Sigmoid colon (tissue), 7 donors: ENCODE measurements around the gene SPATA3. TPM values are rescaled to one million over a fixed set of nuclear protein-coding genes. Genes with fewer than 3 reads are reported as not detected.
"Not testable (repeated sequence)": the region's sequence is repeated elsewhere in the genome, so short reads cannot be mapped to it uniquely, and the experiment has no call there.

Experiments
- DNase-seq: peaks from one replicate; pipeline ENCODE4 v3.0.0-alpha.2; 2019
- H3K27ac ChIP-seq, 4 donors: fragments of 200-600 bp; sonication (generic); one replicate each; pipeline ENCODE4 v1.5.1; 2016 to 2019; ENCODE audit warnings: mild to moderate bottlenecking in 1 of 4
- H3K27me3 ChIP-seq, 3 donors: fragments of 200-600 bp; sonication (generic); one replicate each; pipeline ENCODE4 v1.5.1; 2019; ENCODE audit warnings: mild to moderate bottlenecking in 1 of 3
- H3K36me3 ChIP-seq, 4 donors: fragments of 200-600 bp; sonication (generic); one replicate each; pipeline ENCODE4 v1.5.1; 2016 to 2019
- H3K4me1 ChIP-seq, 4 donors: fragments of 200-600 bp; sonication (generic); one replicate each; pipeline ENCODE4 v1.5.1; 2017 to 2019
- H3K4me3 ChIP-seq, 4 donors: fragments of 200-600 bp; sonication (generic); one replicate each; pipeline ENCODE4 v1.5.1; 2017 to 2019; ENCODE audit warnings: mild to moderate bottlenecking in 2 of 4, moderate library complexity in 1 of 4
- H3K9me3 ChIP-seq, 4 donors: fragments of 200-600 bp in 3 of 4; sonication (generic) in 3 of 4; one replicate each; pipeline versions ENCODE4 v1.5.1 to v1.6.1; 2013 to 2019
- CTCF ChIP-seq, 4 experiments: fragments of 450-650 bp in 3 of 4; fragments of 200-600 bp in 1 of 4; IDR thresholded peaks; one replicate each; pipeline ENCODE4 v1.5.1; 2016 to 2019; ENCODE audit warnings: antibody characterized with exemption in 4 of 4, mild to moderate bottlenecking in 3 of 4, moderate library complexity in 2 of 4
- EP300 ChIP-seq, 4 donors: sonication (generic); formaldehyde crosslinking; IDR thresholded peaks; one replicate each; pipeline ENCODE4 v1.6.1; 2017; ENCODE audit warnings: antibody characterized with exemption in 4 of 4
- POLR2A ChIP-seq, 2 donors: fragments of 450-650 bp; IDR thresholded peaks; one replicate each; pipeline ENCODE4 v1.6.1; 2016; ENCODE audit warnings: antibody characterized with exemption in 2 of 2, mild to moderate bottlenecking in 2 of 2, moderate library complexity in 2 of 2
- POLR2AphosphoS5 ChIP-seq, 4 donors: sonication (generic); formaldehyde crosslinking; IDR thresholded peaks; one replicate each; pipeline ENCODE4 v1.6.1; 2017; ENCODE audit warnings: antibody characterized with exemption in 4 of 4
- WGBS, 2 donors: extraction: QIAGEN DNeasy Blood & Tissue Kit; methylation state at CpG; one replicate each; pipeline ENCODE4 v1.1.7; 2013; 5-methylcytosine and 5-hydroxymethylcytosine counted together
- intact Hi-C: fragments of 100-400 bp; cut with DNase I; formaldehyde crosslinking; loops from one replicate; pipeline ENCODE4 v1.15.1; 2023
- polyA plus RNA-seq, 3 donors: library from polyadenylated mRNA; stranded (reverse); fragments of 200-250 nt; gene quantifications; one replicate each; pipeline ENCODE4 v1.2.3, GENCODE V29; 2013
- total RNA-seq, 4 donors: library from RNA; depleted of rRNA; stranded (reverse); fragments of >200 nt; gene quantifications; one replicate each; pipeline ENCODE4 v1.1.0, GENCODE V29; 2016
- donor health status: healthy with polysubstance abuse.
- donor health status: Bipolar disorder and iron deficiency.
- donor health status: healthy.

Gene SPATA3
- total and polyA plus RNA-seq, 7 donors, result not detected

GRCh38 chr2:230967113-230967512 is 28.8 kb upstream of the SPATA3 start:
- TF ChIP-seq POLR2A (IDR thresholded peaks at IDR 0.05) (no peak), POLR2AphosphoS5 (IDR thresholded peaks at IDR 0.05) (no peak), EP300 (IDR thresholded peaks at IDR 0.05) (no peak), CTCF (IDR thresholded peaks at IDR 0.05) (no peak)
- Histone ChIP-seq H3K4me1 (no peaks in the 10 kb centered on the region), H3K4me3 (no peak overlapping the region), H3K27ac (no peak overlapping the region), H3K9me3 (no peaks in the 10 kb centered on the region), H3K27me3 (no peaks in the 10 kb centered on the region), H3K36me3 (no peaks in the 10 kb centered on the region)
- WGBS, 2 donors, result 90 to 93% methylated on average over 3 of the region's 3 CpGs
- intact Hi-C loops, result no loop called here
- no peak for DNase-seq

- H3K27me3 ChIP-seq, H3K4me1 ChIP-seq, H3K27ac ChIP-seq, H3K4me3 ChIP-seq, H3K9me3 ChIP-seq, intact Hi-C loops, DNase-seq, H3K36me3 ChIP-seq: not testable (repeated sequence)
- WGBS, 2 donors, result 61 to 88% methylated on average over 6 of the region's 6 CpGs
These were observed 27.6 kb upstream of the SPATA3 start for GRCh38 chr2:230968314-230968713.

- intact Hi-C loops, result no loop called here
- Histone ChIP-seq H3K36me3 (no peaks in the 10 kb centered on the region), H3K27me3 (no peaks in the 10 kb centered on the region), H3K4me3 (no peak overlapping the region), H3K27ac (no peak overlapping the region), H3K4me1 (no peaks in the 10 kb centered on the region), H3K9me3 (no peaks in the 10 kb centered on the region)
- no peak for TF ChIP-seq CTCF (IDR thresholded peaks at IDR 0.05)
- no peak for TF ChIP-seq POLR2A (IDR thresholded peaks at IDR 0.05)
- TF ChIP-seq EP300 (IDR thresholded peaks at IDR 0.05), result no peak
- TF ChIP-seq POLR2AphosphoS5 (IDR thresholded peaks at IDR 0.05), result no peak
- DNase-seq, result peak; percentile 11
- WGBS, 2 donors, result 83% methylated on average over 16 of the region's 16 CpGs
These were observed 26.8 kb upstream of the SPATA3 start for GRCh38 chr2:230968921-230969658.

- TF ChIP-seq EP300 (IDR thresholded peaks at IDR 0.05) (no peak), POLR2AphosphoS5 (IDR thresholded peaks at IDR 0.05) (no peak), CTCF (IDR thresholded peaks at IDR 0.05) (no peak), POLR2A (IDR thresholded peaks at IDR 0.05) (no peak)
- Histone ChIP-seq H3K36me3 (no peaks in the 10 kb centered on the region), H3K27me3 (no peaks in the 10 kb centered on the region), H3K9me3 (no peaks in the 10 kb centered on the region), H3K4me1 (no peaks in the 10 kb centered on the region), H3K4me3 (no peak overlapping the region), H3K27ac (no peak overlapping the region)
- intact Hi-C loops, result no loop called here
- 71 to 79% methylated on average over 2 of the region's 2 CpGs for WGBS, 2 donors
- DNase-seq, result peak; percentile 8
These were observed 26.3 kb upstream of the SPATA3 start for GRCh38 chr2:230969659-230970015.

- Histone ChIP-seq H3K36me3 (no peaks in the 10 kb centered on the region), H3K4me1 (no peaks in the 10 kb centered on the region), H3K4me3 (no peak overlapping the region), H3K9me3 (no peaks in the 10 kb centered on the region), H3K27ac (no peak overlapping the region), H3K27me3 (no peaks in the 10 kb centered on the region)
- peak; percentile 3 for DNase-seq
- TF ChIP-seq EP300 (IDR thresholded peaks at IDR 0.05), result no peak
- intact Hi-C loops, result no loop called here
- WGBS, 2 donors, result 77 to 82% methylated on average over 5 of the region's 5 CpGs
These were observed 23.9 kb upstream of the SPATA3 start for GRCh38 chr2:230972046-230972445.
